Stimulated activated CD8-positive, alpha-beta memory T cell treated with anti-CD3 and anti-CD28 coated beads, Interleukin-15, amount 100 ng/mL, for 48 hours (primary cell): Measurements from ENCODE around the gene PPARGC1A.

Experiments
- DNase-seq, 2 donors: peaks; one replicate each; pipeline ENCODE4 v3.0.0-alpha.2; 2020; ENCODE audit warnings: low read depth in 2 of 2

The PPARGC1A gene

GRCh38 chr4:23844961-23845360 is 44.9 kb downstream of the PPARGC1A start:
- DNase-seq = no peak

- no peak for DNase-seq
These were observed 50.6 kb downstream of the PPARGC1A start for GRCh38 chr4:23839279-23839678.

- no peak for DNase-seq
These were observed 51.2 kb downstream of the PPARGC1A start for GRCh38 chr4:23838607-23839006.

GRCh38 chr4:23838131-23838530 is 51.7 kb downstream of the PPARGC1A start:
- no peak for DNase-seq

- no peak for DNase-seq
These were observed 52.5 kb downstream of the PPARGC1A start for GRCh38 chr4:23837371-23837770.

- DNase-seq = no peak
These were observed 53.9 kb downstream of the PPARGC1A start for GRCh38 chr4:23835774-23836478.

GRCh38 chr4:23828779-23829178 is 61.1 kb downstream of the PPARGC1A start:
- no peak for DNase-seq

GRCh38 chr4:23828020-23828715 is 61.7 kb downstream of the PPARGC1A start:
- DNase-seq = no peak

- DNase-seq = no peak
These were observed 67.7 kb downstream of the PPARGC1A start for GRCh38 chr4:23822181-23822580.

- no peak for DNase-seq
These were observed 70.8 kb downstream of the PPARGC1A start for GRCh38 chr4:23819041-23819511.

- DNase-seq = no peak
These were observed 71.6 kb downstream of the PPARGC1A start for GRCh38 chr4:23818097-23818885.

- no peak for DNase-seq
These were observed 74.7 kb downstream of the PPARGC1A start for GRCh38 chr4:23814996-23815660.

- DNase-seq = no peak
These were observed 75.3 kb downstream of the PPARGC1A start for GRCh38 chr4:23814587-23814986.

GRCh38 chr4:23811161-23811560 is 78.7 kb downstream of the PPARGC1A start:
- no peak for DNase-seq

- no peak for DNase-seq
These were observed 84.4 kb downstream of the PPARGC1A start for GRCh38 chr4:23805450-23805851.

GRCh38 chr4:23789762-23790161 is 100.1 kb downstream of the PPARGC1A start:
- no peak for DNase-seq

- DNase-seq = no peak
These were observed 101.4 kb downstream of the PPARGC1A start for GRCh38 chr4:23788460-23788859.

GRCh38 chr4:23788027-23788426 is 101.8 kb downstream of the PPARGC1A start:
- DNase-seq = no peak

GRCh38 chr4:23782778-23783437 is 106.9 kb downstream of the PPARGC1A start:
- no peak for DNase-seq

- no peak for DNase-seq
These were observed 110.0 kb downstream of the PPARGC1A start for GRCh38 chr4:23779839-23780238.

GRCh38 chr4:23779422-23779821 is 110.4 kb downstream of the PPARGC1A start:
- DNase-seq = no peak
